OCI-M1 (cell line): ENCODE measurements around the gene SLC13A2.
A peak's percentile ranks its signal among the peaks of the same experiment; 100 is the strongest.
"Not testable (repeated sequence)": the region's sequence is repeated elsewhere in the genome, so short reads cannot be mapped to it uniquely, and the experiment has no call there.

ENCODE experiments used
- DNase-seq: peaks from one replicate; lab custom pipeline; 2025; lab: John Stamatoyannopoulos, UW

Gene SLC13A2

GRCh38 chr17:28518132-28518531 lies 44.7 kb downstream of the SLC13A2 start:
- peak; percentile 50 for DNase-seq

DNA sequence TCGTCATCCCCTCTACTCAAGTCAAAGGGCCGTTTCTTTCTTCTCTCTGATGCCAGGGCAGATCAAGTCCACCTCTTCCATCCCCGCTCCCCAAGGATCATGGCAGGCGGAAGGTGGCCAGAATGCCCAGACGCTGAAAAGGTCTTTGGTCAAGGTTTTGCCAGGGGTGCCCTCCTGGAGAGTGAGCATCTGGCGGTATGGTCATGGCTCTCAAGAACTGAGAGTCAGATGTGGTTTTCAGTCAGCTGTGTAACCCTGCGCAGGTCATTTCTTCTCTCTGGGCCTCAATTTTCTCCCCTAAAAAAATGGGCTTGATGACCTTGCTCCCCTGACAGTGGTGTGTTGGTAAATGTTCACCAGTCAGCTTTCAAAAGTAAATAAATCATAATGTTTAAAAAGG lies 45.1 kb downstream of the SLC13A2 start:
- no peak for DNase-seq

DNA sequence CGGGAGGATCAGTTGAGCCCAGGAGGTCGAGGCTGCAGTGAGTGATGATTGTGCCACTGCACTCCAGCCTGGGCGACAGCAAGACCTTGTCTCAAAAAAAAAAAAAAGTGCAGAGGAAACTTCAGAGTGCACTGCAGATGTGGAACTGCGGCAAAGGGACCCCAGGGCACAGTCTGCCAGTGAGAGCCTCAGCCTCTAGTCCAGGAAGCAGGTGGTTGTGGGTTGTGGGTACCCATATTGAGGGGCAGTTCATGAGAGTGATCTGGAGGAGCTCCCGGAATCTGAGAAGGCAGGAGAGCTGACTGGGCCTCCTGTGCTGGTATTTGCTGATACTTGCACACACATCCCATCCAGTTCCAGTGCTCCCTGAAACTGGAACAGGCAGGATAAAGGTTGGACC lies 45.8 kb downstream of the SLC13A2 start:
- DNase-seq, result no peak

DNA sequence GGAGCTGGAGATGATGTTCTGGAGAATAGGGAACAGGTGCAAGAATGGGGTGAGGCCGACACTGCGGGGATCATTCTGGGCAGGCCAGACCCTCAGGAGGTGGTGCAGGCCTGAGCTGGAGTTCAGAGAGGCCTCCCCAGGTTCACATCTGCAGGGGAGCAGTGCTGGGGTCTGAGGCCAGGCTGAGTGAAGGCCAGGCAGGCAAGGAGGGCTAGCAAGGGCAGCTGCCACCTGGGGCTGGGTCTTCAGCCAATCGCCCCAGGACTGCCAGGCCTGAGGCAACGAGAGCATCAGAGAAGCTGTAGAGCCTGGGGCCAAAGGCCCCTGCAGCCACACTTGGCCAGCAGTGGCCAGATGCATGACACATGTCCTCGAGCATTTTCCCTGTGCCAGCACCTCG lies 47.2 kb downstream of the SLC13A2 start:
- no peak for DNase-seq

DNA sequence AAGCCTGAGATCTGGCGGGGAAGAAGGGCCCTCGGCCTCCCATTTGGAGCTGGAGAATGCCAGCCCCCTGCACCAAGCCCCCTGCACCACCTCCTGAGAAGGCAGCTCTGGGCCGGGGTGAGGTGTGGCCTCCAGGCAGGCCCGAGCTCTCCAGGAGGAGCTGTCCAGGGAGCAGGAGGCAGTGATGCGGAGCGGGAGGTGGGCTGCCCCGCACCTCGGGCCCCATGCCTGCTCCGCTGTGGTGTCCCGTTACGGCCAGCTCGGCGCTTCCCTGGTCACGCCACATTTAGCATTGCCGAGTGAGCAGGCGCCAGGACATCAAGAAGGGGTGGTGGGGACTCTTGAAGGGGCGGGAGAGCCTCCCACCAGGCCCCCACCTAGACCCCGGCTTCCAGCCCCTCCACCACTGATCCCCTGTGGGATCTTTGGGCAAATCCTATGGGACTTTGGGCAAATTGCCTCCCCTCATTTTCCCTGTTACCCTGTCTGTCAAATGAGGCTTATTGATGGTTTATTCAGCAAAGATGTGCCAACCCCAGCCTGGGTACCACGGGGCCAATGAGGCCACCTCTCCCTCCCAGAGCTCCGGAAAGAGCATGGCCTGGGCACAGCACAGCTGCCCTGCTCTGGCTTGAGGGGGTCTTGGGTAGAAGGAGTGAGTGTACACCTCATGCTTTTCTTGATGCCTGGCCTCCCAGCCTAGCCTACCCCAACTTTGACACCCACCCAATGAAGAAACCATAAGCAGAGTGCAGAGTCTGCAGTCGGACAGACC lies 48.1 kb downstream of the SLC13A2 start:
- DNase-seq, result no peak

GRCh38 chr17:28522281-28522680 lies 48.8 kb downstream of the SLC13A2 start:
- DNase-seq, result not testable (repeated sequence)

- no peak for DNase-seq
These were observed 49.7 kb downstream of the SLC13A2 start for GRCh38 chr17:28523186-28523585.

GRCh38 chr17:28523876-28524275 lies 50.4 kb downstream of the SLC13A2 start:
- no peak for DNase-seq

GRCh38 chr17:28524476-28525424 lies 51.3 kb downstream of the SLC13A2 start:
- peak; percentile 32 for DNase-seq

- DNase-seq, result no peak
These were observed 52.9 kb downstream of the SLC13A2 start for GRCh38 chr17:28526381-28526780.

DNA sequence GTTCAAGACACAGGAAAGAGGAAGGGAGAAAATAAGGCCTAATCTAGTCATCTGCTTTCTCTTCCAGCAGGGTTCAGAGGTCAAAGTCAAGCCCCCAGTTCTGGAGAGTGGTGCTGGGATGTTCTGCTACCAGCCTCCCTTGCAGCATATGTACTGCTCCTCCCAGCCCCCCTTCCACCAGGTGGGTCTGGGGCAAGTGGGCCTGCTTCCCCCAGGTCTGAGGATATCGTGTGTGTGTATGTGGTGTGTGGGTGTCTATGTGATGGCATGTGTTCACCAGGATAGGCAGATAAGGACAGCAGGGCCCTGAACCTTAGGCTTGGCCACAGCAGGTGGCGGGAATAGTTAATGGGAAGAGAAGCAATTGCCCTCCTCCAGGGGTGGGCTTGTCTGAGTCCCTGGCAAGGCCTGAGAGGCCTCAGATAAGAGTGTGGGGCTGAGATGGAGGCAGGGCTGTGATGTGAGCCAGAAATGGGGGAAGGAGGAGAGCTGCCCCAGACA lies 53.8 kb downstream of the SLC13A2 start:
- peak; percentile 99 for DNase-seq

GRCh38 chr17:28527859-28528258 lies 54.4 kb downstream of the SLC13A2 start:
- DNase-seq, result no peak

GRCh38 chr17:28528327-28529012 lies 55.0 kb downstream of the SLC13A2 start:
- peak; percentile 37 for DNase-seq

DNA sequence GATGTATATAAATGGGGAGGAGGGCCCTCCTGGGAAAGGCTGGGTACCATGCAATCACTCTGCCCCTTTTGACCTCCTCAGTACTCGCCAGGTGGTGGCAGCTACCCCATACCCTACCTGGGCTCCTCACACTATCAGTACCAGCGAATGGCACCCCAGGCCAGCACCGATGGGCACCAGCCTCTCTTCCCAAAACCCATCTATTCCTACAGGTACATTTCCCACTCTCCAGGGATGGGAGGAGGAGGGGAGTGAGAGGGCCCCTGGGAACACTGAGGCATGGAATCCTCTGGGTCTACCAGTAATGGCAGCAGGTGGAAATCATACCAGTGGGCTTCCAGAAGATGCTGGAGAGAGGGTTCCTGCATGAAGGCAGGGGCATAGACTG lies 55.6 kb downstream of the SLC13A2 start:
- no peak for DNase-seq

DNA sequence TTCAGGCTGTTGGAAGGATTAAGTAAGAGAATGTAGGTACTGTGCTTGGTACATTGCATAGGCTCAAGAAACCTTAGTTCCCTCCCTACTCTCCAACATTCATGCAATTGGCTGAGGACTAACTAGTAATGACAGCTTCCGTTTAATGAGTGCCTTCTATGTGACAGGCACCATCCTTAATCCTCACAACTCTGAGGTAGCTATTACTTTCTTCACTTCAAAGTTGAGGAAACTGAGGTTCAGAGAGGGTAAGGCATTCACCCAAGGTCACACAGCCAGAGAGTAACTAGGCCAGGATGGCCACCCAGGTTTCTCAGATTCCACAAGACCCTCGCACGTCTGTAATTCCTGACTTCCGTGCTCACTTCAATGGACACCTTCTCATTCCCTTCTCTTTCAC lies 56.8 kb downstream of the SLC13A2 start:
- DNase-seq, result no peak

- DNase-seq, result no peak
These were observed 57.5 kb downstream of the SLC13A2 start for GRCh38 chr17:28530926-28531325.

GRCh38 chr17:28532050-28532960 lies 58.9 kb downstream of the SLC13A2 start:
- no peak for DNase-seq

GRCh38 chr17:28533091-28533807 lies 59.8 kb downstream of the SLC13A2 start:
- DNase-seq, result no peak

- DNase-seq, result no peak
These were observed 61.4 kb downstream of the SLC13A2 start for GRCh38 chr17:28534740-28535375.
